IPS-11a (cell line): ENCODE measurements around the gene ASTN2.

Source experiments
- H3K4me3 ChIP-seq: one replicate; pipeline ENCODE4 v1.5.1; 2013; ENCODE audit warnings: low read depth, low read length, control low read depth

ASTN2 gene

DNA sequence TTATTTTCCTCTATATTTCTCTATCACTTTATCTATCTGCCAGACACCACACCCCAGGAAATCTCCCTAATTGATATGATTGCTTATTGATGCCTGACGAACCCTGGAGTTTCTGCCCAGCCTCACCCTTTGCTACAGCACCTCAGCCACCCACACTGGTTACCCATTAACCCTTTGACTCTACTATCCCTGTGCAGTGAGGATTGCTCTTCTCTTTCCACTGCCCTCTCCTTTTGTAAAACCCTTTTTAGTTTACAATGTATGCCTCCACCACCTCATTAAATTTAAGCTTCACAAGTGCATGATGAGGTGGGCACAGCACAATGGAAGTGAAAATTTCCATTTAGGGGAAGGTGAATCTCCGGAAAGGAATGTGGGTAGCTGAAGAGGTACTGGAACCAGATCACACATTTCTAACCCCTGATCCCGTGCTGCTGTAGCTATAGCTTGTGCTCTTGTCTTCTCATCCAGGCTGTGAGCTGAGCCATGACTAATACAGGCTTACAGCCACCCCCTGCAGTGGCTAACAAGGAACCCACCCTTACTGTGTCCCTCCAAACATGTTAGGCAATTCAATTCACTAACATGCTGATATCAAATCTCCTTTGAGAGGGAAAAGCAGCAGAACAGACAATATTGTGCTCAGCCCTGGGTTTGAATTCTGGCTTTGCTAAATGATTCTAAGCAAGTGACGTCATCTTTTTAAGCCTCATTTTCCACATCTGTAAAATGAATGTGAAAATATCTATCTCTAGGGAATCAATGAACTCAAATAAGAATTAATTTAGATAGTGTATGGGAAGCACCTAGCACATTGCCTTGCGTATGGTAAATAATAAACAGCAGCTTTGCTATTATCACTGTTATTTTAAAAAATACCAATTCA is 914.6 kb downstream of the ASTN2 start:
- no peak overlapping the region for H3K4me3 ChIP-seq

DNA sequence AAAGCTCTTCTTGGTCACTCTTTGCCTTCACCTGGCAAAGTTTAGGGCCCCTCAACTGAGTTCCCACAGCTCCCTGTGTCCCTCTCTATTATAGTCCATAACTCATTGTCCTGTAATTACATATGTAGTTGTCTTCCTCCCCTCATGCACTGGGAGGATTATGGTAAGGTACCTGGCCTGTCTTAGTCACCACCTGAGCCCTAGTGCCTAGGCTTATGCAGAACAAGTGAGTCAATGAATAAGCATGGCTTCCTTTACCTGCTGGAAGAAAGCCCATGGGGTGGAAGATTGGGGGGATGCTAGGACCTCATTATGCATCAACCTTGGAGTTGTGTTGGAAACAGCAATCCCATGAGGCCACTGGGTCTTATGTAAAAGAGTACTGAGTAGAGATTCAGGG is 915.4 kb downstream of the ASTN2 start:
- H3K4me3 ChIP-seq = no peak overlapping the region

DNA sequence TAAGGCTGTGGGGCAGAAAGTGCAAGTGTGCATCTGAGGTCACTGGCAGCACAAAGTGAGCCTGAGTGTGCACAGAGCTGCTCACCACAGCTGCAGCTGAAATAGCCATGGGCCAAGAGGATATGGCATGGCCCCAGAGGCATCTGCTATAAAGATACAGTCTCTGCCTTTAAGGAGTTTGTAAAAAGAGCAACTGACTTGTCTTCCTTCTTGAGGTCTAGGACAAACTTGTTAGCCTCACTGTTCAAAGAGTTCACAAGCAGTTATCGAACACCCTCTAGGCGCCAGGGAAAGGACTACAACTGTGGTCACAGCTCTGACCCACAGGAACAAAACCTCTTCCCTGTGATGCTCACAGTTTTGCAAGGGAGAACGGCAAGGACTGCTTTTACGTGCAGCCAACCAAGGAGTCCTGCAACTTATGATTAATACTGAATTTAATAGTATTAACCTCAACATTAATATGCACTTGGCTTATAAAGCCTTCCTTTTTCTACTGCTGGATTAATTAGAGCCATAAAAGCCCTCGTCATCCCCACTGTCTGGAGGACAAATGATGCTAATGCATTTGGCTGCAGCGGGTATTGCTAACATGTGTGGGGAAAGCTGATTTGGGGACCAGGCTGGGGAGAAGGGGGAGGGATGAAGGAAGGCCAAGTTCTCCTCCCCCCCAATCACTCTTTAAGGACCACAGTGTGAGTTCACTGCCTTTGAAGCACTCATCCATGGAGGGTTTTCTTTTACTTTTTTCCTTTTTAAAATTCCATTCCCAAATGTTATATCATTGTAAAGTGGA is 917.6 kb downstream of the ASTN2 start:
- H3K4me3 ChIP-seq = no peak overlapping the region

DNA sequence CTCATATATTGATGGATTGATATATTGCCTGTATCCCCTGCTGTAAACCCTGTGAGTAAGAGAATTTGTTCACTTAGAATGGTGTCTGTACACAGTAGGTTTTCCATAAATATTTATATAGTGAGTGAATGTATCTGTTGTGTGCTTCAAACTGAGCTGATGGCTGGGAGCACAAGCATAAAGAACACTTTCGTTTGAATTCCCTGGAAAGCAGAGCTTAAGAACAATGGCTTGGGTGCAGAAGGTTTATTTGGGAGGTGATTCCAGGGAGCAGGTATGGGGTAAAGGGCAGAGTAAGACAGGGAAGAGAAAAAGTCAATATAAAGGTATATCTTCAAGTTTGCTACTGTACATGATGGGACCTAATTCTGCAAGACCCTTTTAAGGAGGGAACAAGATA is 918.7 kb downstream of the ASTN2 start:
- no peak overlapping the region for H3K4me3 ChIP-seq

DNA sequence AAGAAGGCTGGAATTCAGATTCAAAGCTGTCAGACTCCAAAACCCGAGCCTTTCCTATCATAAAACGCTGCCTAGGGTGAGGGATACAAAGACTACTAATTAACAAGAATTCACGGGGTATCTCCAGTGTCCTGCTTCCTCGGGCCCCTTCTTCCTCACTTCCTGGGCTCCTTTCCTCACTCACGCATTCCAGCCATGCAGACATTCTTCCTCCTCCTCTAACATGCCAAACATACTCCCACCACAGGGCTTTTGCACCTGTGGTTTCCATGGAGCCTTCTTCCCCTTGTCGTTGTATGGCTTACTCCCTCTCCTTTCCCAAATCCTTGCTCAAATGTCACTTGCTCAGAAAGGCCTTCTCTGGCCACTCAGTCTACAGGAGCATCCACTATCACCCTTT is 919.1 kb downstream of the ASTN2 start:
- no peak overlapping the region for H3K4me3 ChIP-seq

DNA sequence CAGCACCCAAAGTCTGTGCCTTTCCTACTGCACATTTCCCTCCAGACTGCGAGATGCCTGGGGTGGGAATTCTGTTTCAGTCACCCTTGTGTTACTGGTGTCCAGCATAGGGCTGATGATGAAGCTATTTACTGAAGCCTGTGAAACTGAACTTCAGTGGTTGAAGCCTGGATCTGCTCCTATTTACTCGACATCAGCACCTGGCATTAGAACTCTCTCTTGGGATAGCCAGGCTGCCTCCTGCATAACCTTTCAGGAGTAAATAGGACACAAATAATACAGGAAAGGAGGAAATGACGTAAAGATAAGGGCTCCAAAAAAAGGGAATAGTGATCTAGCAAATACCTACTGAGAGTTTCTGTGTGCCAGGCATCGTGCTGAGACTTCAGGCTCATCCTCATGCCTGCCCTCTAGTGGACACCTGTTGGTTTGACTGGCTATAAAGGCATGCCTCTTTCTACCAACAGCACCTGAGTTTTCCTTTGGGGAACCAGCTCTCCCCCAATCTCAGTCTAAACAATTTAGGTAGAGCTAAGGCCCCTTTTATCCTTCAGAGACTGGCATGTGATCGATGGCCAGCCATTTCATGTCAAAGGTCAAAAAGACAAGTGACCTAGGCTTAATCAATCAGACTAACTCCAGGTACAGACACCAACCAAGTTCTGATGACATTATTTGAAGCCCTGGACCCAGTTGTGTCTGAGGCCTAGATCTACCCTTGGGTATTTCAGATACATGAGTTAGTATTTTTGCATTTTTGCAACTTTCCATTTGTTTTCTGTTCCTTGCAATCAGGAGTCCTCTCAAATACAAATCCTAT is 919.8 kb downstream of the ASTN2 start:
- H3K4me3 ChIP-seq = no peak overlapping the region

DNA sequence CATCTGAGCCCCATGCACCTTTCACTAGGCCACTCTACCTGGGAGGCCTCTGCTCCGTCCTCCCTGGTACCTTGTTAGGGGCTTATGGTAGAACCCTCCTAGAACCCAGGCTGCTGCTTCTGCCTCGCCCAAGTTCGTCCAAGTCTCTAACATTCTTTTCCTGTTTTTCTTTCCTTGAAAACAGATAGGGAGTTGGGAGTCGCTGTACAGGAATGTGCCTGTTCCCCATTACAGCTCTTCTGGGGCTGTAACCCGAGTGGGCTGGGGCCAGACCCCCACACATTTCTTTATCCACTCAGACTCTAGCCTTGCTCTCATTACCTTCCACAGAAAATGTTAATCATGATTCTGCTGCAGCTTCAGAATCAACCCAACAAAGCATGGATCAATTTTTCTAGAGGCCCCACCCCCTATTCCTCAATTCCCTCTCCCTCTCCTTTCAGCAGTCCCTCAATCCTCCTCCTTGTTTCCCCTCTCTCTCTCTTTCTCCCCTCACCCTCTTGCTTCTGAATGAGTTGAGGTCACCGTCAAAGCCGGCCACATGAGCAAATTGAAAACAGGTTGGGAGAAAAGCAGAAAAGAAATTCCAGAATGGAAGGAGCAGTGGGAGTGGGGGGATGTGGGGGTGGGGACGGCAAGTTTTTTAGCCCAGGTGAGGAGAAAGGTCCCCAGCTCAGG is 921.5 kb downstream of the ASTN2 start:
- H3K4me3 ChIP-seq = no peak overlapping the region

DNA sequence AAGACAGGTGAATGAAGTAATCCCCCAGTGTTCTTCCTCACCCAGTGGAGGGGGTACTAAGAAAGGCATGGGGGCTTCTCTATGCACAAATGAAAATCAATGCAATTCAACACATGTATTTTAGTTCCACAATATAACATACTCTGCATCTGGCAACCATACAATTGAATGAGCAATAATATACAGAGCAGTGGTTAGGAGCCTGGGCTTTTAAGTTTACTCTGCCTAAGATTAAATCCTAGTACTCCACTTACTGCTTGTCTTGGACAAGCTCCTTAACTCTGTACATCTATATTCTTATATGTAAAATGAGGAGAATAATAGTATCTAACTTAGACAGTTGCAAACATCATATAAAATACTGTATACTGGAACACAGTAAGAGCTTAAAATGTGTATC is 923.2 kb downstream of the ASTN2 start:
- H3K4me3 ChIP-seq = no peak overlapping the region

DNA sequence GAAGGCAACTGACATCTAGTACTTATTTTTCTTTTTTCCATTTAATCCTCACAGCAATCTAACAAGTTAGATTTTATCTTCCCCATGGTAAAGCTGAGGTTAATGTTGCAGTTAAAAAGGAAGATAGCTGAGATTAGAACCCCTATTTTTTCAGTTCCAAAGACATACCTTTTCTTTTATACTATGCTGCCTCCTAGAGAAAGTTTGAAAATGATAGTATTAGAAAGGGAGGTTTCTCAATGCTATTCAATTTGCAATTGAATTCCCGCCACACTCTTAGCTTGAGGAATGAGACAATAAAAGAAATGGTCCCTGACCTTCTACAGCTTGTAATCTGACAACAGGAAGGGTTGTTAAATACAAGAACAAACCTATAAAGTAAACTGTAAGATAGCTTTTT is 923.6 kb downstream of the ASTN2 start:
- H3K4me3 ChIP-seq = no peak overlapping the region

DNA sequence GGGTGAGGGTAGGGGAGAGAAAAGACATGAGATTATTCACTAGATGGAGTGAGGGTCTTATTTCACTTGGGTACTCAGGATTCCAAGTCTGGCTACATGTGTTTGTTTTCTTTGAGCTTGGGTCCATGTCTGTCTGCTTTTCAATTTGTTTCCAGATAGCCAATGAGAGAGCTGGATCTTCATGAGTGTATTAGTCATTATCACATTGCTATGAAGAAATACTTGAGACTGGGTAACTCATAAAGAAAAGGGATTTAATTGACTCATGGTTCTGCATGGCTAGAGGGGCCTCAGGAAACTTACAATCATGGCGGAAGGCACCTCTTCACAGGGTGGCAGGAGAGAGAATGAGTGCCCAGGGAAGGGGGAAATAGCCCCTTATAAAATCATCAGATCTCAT is 924.5 kb downstream of the ASTN2 start:
- H3K4me3 ChIP-seq = no peak overlapping the region

DNA sequence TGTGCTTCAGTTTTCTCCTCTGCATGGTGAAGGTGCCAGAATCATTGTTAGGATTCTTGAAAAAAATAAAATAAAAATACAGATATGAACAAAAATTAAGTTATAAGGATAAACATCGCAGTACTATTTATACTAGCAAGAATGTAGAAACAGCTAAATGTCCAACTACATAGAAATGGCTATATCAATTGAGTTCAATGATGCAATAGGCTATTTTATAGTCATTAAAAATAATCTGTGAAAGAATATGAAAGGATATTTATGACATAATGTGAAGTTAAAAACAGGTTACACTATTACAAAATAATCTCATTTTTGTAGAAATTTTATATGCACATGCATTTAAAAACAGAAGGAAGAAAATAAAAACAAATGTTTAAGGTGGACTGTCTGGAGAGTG is 926.5 kb downstream of the ASTN2 start:
- H3K4me3 ChIP-seq = no peak overlapping the region

DNA sequence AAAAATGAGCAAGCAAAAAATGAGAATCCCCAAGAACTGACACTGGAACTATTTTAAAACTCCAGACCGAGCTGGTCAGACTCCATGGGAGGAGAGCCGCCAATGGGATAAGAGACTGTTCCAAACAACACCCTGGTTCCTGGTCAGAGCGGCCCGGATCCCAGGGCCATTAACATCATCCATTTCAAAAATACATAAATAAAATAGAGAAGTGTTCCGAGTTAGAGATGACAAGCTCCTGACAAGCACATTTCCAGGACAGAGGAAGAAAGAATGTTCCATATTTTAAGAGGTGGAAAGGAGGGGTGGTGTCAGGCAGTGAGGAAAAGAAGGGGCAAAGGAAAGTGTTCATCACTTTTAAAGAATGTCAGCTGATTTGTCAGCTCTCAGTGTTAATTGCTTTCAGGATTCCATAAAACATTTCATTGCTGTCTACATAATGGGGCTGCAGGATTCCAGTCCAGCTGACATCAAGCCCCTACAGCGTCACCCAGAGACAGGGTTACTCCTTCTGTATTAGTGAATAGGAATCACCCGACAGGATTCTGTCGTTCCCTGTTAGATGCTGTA is 930.3 kb downstream of the ASTN2 start:
- no peak overlapping the region for H3K4me3 ChIP-seq

DNA sequence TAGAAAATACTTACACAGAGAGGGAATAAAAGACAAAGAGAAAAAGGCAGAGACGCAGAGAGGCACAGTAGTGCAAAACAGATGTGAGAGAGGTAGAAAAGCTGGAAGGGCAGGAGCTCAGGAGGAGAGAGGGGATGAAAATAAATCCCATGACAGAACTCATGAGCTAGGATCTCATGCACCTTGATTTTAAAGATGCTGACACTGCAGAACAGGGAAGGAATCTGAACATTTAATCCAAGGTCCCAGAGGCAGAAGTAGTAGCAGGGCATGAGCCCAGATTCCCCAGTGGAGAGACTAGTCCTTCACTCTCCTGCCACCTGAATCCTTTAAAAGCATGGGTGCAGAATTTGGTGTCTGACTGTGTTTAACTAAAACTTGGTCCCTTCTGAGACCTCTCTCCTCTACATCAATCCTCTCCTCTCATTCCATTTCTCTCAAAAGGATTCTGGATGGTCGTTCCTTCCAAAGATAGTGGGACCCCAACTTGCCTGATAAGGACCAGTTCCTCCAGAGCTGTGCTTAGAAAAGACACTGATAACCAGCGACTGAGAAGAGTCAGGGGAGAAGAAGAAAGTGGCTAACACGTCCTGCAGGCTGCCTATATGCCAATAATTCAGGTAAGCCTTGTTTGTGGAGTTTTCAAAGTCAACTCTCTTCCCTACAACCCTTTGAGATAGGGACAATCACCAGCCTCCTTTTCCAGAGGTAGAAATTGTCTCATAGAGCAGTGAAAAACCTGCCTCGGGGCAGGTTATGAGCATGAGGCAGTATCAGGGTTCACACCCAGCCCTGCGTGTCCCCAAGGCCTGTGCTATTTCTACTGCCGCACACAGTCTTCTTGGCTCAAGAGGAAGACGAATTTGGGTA is 931.0 kb downstream of the ASTN2 start:
- H3K4me3 ChIP-seq = no peak overlapping the region

DNA sequence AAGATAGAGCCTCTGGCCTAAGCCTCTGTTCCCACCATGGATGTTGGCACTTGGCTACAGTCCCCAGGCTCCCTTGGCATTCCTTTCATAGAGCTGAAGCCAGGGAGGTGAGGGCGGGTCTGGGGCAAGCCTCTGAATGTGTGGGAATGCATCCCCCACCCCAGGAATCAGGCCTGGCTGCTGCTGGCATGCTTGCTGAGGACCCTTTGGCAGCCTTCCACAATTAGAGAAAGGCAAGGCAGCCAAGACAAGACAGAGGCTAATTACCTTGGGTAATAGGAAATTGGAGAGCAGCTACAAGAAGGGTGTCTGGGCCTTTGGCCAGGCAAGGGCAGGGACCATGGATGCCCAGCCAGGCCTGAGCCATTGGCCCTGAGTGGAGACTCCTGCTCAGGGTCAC is 932.1 kb downstream of the ASTN2 start:
- H3K4me3 ChIP-seq = no peak overlapping the region

DNA sequence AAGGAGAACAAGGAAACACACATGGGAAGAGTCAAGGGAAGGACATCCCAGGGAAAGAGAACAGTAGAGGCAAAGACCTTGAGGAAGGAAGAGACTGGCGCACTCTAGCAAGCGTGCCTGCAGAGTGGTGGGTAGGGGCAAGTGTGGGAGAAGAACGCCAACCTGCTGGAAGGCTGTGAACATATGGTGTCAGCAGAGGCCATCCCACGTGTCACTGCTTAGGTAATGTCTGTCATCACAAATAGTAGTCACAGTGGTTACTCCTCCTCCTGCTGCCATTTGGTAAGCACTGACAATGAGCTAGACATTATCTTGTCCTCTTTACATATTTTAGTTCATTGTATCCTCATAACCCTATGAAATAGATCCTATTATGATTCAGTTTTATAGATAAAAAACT is 934.2 kb downstream of the ASTN2 start:
- H3K4me3 ChIP-seq = no peak overlapping the region

DNA sequence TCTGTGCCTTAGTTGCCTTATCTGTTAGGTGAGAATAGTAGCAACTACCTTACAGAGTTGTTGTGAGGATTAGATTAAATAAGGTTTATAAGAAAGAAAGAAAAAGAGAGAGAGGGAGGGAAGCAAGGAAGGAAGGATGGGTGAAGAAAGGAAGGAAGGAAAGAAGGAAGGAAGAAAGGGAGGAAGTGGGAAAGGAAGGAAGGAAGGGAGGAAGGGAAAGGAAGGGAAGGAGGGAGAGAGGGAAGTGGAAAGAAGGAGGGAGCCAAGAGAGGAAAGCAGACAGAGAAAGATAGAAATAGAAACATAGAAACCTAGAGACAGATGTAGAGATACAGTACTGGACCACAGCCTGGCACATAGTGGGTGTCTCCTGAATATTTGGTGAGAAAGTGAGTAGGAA is 934.9 kb downstream of the ASTN2 start:
- H3K4me3 ChIP-seq = no peak overlapping the region

DNA sequence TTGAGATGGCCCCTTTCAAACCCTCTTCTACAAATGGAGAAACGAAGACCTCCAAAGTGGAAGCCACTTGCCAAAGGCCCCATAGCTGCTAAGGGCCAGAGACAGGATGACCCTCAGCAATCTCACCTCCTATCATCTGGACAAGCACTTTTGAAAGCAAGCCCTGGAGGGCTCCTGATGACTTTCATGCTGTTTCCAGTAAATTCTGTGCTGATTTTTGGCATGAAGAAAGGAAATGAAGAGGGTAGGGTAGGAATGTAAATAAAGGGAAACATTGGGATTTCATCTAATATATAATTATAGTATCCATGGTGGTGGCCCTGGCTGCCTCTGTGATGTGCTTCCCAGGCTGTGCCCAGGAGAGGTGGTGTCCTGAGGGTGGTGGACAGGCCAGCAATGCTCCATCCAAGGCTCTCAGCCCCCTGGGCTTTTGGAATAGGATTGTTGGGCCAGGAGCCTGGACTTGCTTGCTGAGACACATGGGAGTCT is 935.8 kb downstream of the ASTN2 start:
- no peak overlapping the region for H3K4me3 ChIP-seq

DNA sequence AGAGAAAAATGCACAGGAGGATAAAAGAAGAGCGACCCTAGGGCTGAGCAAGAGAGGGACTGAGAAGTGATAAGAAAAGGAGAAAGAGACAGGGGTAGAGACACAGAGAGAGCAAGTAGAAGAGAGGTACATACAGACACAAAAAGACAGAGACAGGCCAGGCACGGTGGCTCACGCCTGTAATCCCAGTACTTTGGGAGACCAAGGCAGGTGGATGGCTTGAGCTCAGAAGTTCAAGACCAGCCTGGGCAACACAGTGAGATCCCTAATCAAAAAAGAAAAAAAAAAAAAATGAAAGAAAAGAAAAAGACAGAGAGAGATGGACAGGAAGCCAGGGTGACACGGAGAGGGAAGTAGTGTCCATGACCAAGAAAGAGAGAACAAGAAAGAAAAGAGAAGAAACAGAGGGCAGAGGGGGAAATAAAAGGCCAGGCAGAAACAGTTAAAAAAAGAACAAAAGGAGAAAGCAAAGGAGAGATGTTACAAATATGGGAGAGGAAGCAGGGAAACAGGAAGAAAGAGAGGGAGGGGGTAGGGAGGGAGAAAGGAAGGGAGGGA is 937.2 kb downstream of the ASTN2 start:
- H3K4me3 ChIP-seq = no peak overlapping the region

DNA sequence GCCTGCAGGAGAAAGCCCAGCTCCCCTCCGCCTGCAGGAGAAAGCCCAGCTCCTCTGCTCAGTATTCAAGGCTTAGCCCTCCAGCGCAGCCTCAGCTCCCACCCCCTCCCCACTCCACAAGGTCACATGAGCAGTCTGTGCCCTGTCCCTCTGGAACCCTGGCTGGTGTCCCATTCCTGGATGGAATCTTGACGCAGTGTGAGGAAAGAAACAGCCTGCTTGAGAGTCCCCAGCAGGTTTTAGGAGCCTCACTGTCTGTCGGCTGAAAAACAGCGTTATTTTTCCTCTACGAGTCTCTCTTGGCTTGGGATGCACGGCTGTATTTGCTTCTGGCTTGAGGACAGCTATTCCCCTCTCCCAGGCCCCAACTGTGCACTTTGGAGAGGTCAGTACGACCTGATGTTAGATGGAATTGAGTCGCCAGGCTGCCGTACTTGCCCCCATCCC is 937.9 kb downstream of the ASTN2 start:
- no peak overlapping the region for H3K4me3 ChIP-seq
